ENCODE results near the gene TULP3. TPM values are rescaled to one million over a fixed set of nuclear protein-coding genes. Genes with fewer than 3 reads are reported as not detected.

TULP3 gene
- total RNA-seq, 1 experiment from 2014 or later: 11.7 TPM

GRCh38 chr12:2970744-2971143, 80.1 kb downstream of the TULP3 start:
- H3K79me2 ChIP-seq (ENCODE audit: low read length): no peaks in the 10 kb centered on the region
- no peak for DNase-seq
- H3K4me1 ChIP-seq (ENCODE audit: low read length): no peaks in the 10 kb centered on the region
- H4K20me1 ChIP-seq (ENCODE audit: insufficient read depth, low read depth, low read length): no peaks in the 10 kb centered on the region
- H3K27me3 ChIP-seq (ENCODE audit: low read length): no peaks in the 10 kb centered on the region
- no peak overlapping the region for H3K4me2 ChIP-seq (ENCODE audit: low read depth, low read length, poor library complexity, severe bottlenecking)
- no peak overlapping the region for H3K4me3 ChIP-seq (ENCODE audit: low read length)
- H2AFZ ChIP-seq (ENCODE audit: low read length): no peak overlapping the region
- no peaks in the 10 kb centered on the region for H3K9me2 ChIP-seq (replicated peaks; ENCODE audit: insufficient read depth, low read length)
- no peaks in the 10 kb centered on the region for H3K36me3 ChIP-seq (ENCODE audit: insufficient read depth, low read length)
- no peak overlapping the region for H3K27ac ChIP-seq (ENCODE audit: low read length)
- no peaks in the 10 kb centered on the region for H3K9me3 ChIP-seq (ENCODE audit: low read length)
- H3K9ac ChIP-seq (ENCODE audit: low read length): no peak overlapping the region

- Histone ChIP-seq H3K36me3 (ENCODE audit: insufficient read depth, low read length) (no peaks in the 10 kb centered on the region), H3K27ac (ENCODE audit: low read length) (no peak overlapping the region), H4K20me1 (ENCODE audit: insufficient read depth, low read depth, low read length) (no peaks in the 10 kb centered on the region), H2AFZ (ENCODE audit: low read length) (no peak overlapping the region), H3K27me3 (ENCODE audit: low read length) (no peaks in the 10 kb centered on the region), H3K79me2 (ENCODE audit: low read length) (no peaks in the 10 kb centered on the region), H3K4me1 (ENCODE audit: low read length) (no peaks in the 10 kb centered on the region; the same call in 1 of the 2 replicates), H3K4me3 (ENCODE audit: low read length) (no peak overlapping the region), H3K9ac (ENCODE audit: low read length) (no peak overlapping the region), H3K9me2 (replicated peaks; ENCODE audit: insufficient read depth, low read length) (no peaks in the 10 kb centered on the region), H3K9me3 (ENCODE audit: low read length) (no peaks in the 10 kb centered on the region), H3K4me2 (ENCODE audit: low read depth, low read length, poor library complexity, severe bottlenecking) (no peak overlapping the region)
- DNase-seq: no peak
Observed at GRCh38 chr12:2973566-2973965, 82.9 kb downstream of the TULP3 start.

GRCh38 chr12:2974560-2974971, 83.9 kb downstream of the TULP3 start:
- H3K27ac ChIP-seq (ENCODE audit: low read length): no peak overlapping the region
- no peak overlapping the region for H3K4me2 ChIP-seq (ENCODE audit: low read depth, low read length, poor library complexity, severe bottlenecking)
- H3K79me2 ChIP-seq (ENCODE audit: low read length): no peaks in the 10 kb centered on the region

GRCh38 chr12:2976581-2976996, 85.9 kb downstream of the TULP3 start:
- Histone ChIP-seq H3K9ac (ENCODE audit: low read length) (no peak overlapping the region), H3K27me3 (ENCODE audit: low read length) (no peaks in the 10 kb centered on the region), H3K27ac (ENCODE audit: low read length) (no peak overlapping the region), H3K36me3 (ENCODE audit: insufficient read depth, low read length) (no peaks in the 10 kb centered on the region), H4K20me1 (ENCODE audit: insufficient read depth, low read depth, low read length) (no peaks in the 10 kb centered on the region), H3K4me3 (ENCODE audit: low read length) (no peak overlapping the region), H3K4me1 (ENCODE audit: low read length) (no peaks in the 10 kb centered on the region; the same call in 1 of the 2 replicates), H3K9me2 (replicated peaks; ENCODE audit: insufficient read depth, low read length) (no peaks in the 10 kb centered on the region), H3K9me3 (ENCODE audit: low read length) (no peaks in the 10 kb centered on the region), H3K79me2 (ENCODE audit: low read length) (no peaks in the 10 kb centered on the region), H2AFZ (ENCODE audit: low read length) (no peak overlapping the region), H3K4me2 (ENCODE audit: low read depth, low read length, poor library complexity, severe bottlenecking) (no peak overlapping the region)
- no peak for DNase-seq

More at GRCh38 chr12:2974560-2974971, 83.9 kb downstream of the TULP3 start:
- Histone ChIP-seq H3K9me3 (ENCODE audit: low read length) (no peaks in the 10 kb centered on the region), H3K4me3 (ENCODE audit: low read length) (no peak overlapping the region), H3K9me2 (replicated peaks; ENCODE audit: insufficient read depth, low read length) (no peaks in the 10 kb centered on the region), H3K27me3 (ENCODE audit: low read length) (no peaks in the 10 kb centered on the region), H3K36me3 (ENCODE audit: insufficient read depth, low read length) (no peaks in the 10 kb centered on the region), H2AFZ (ENCODE audit: low read length) (no peak overlapping the region), H3K9ac (ENCODE audit: low read length) (no peak overlapping the region), H3K4me1 (ENCODE audit: low read length) (no peaks in the 10 kb centered on the region; the same call in 1 of the 2 replicates), H4K20me1 (ENCODE audit: insufficient read depth, low read depth, low read length) (no peaks in the 10 kb centered on the region)
- DNase-seq: no peak

- Histone ChIP-seq H3K4me2 (ENCODE audit: low read depth, low read length, poor library complexity, severe bottlenecking) (no peak overlapping the region), H3K36me3 (ENCODE audit: insufficient read depth, low read length) (no peaks in the 10 kb centered on the region), H3K9me3 (ENCODE audit: low read length) (no peaks in the 10 kb centered on the region), H3K9ac (ENCODE audit: low read length) (no peak overlapping the region), H3K27me3 (ENCODE audit: low read length) (no peaks in the 10 kb centered on the region), H3K79me2 (ENCODE audit: low read length) (no peaks in the 10 kb centered on the region), H3K27ac (ENCODE audit: low read length) (no peak overlapping the region), H2AFZ (ENCODE audit: low read length) (no peak overlapping the region), H3K9me2 (replicated peaks; ENCODE audit: insufficient read depth, low read length) (no peaks in the 10 kb centered on the region), H4K20me1 (ENCODE audit: insufficient read depth, low read depth, low read length) (no peaks in the 10 kb centered on the region), H3K4me1 (ENCODE audit: low read length) (no peaks in the 10 kb centered on the region; the same call in 1 of the 2 replicates), H3K4me3 (ENCODE audit: low read length) (no peak overlapping the region)
- no peak for DNase-seq
Observed at GRCh38 chr12:2977776-2978175, 87.1 kb downstream of the TULP3 start.

- Histone ChIP-seq H3K36me3 (ENCODE audit: insufficient read depth, low read length) (no peaks in the 10 kb centered on the region), H3K4me2 (ENCODE audit: low read depth, low read length, poor library complexity, severe bottlenecking) (no peak overlapping the region), H3K4me1 (ENCODE audit: low read length) (no peaks in the 10 kb centered on the region; the same call in 1 of the 2 replicates), H3K27ac (ENCODE audit: low read length) (no peak overlapping the region), H4K20me1 (ENCODE audit: insufficient read depth, low read depth, low read length) (no peaks in the 10 kb centered on the region), H2AFZ (ENCODE audit: low read length) (no peak overlapping the region), H3K9me2 (replicated peaks; ENCODE audit: insufficient read depth, low read length) (no peaks in the 10 kb centered on the region), H3K9me3 (ENCODE audit: low read length) (no peaks in the 10 kb centered on the region), H3K79me2 (ENCODE audit: low read length) (no peaks in the 10 kb centered on the region), H3K4me3 (ENCODE audit: low read length) (no peak overlapping the region), H3K9ac (ENCODE audit: low read length) (no peak overlapping the region), H3K27me3 (ENCODE audit: low read length) (no peaks in the 10 kb centered on the region)
- DNase-seq: no peak
Observed at GRCh38 chr12:2979806-2980205, 89.1 kb downstream of the TULP3 start.

GRCh38 chr12:2980630-2981029, 89.9 kb downstream of the TULP3 start:
- H3K36me3 ChIP-seq (ENCODE audit: insufficient read depth, low read length): no peaks in the 10 kb centered on the region
- no peak overlapping the region for H3K27ac ChIP-seq (ENCODE audit: low read length)
- no peak for DNase-seq
- no peaks in the 10 kb centered on the region for H4K20me1 ChIP-seq (ENCODE audit: insufficient read depth, low read depth, low read length)
- H3K4me1 ChIP-seq (ENCODE audit: low read length): no peaks in the 10 kb centered on the region; the same call in 1 of the 2 replicates
- H3K27me3 ChIP-seq (ENCODE audit: low read length): no peaks in the 10 kb centered on the region
- H3K9ac ChIP-seq (ENCODE audit: low read length): no peak overlapping the region
- H2AFZ ChIP-seq (ENCODE audit: low read length): no peak overlapping the region
- no peaks in the 10 kb centered on the region for H3K9me2 ChIP-seq (replicated peaks; ENCODE audit: insufficient read depth, low read length)
- no peak overlapping the region for H3K4me3 ChIP-seq (ENCODE audit: low read length)
- no peak overlapping the region for H3K4me2 ChIP-seq (ENCODE audit: low read depth, low read length, poor library complexity, severe bottlenecking)
- no peaks in the 10 kb centered on the region for H3K9me3 ChIP-seq (ENCODE audit: low read length)
- H3K79me2 ChIP-seq (ENCODE audit: low read length): no peaks in the 10 kb centered on the region

- H3K4me3 ChIP-seq (ENCODE audit: low read length): no peak overlapping the region
- H3K36me3 ChIP-seq (ENCODE audit: insufficient read depth, low read length): no peaks in the 10 kb centered on the region
Observed at GRCh38 chr12:2982361-2982760, 91.7 kb downstream of the TULP3 start.

GRCh38 chr12:2984249-2984648, 93.6 kb downstream of the TULP3 start:
- no peaks in the 10 kb centered on the region for H3K36me3 ChIP-seq (ENCODE audit: insufficient read depth, low read length)
- H3K4me2 ChIP-seq (ENCODE audit: low read depth, low read length, poor library complexity, severe bottlenecking): no peak overlapping the region
- H3K4me1 ChIP-seq (ENCODE audit: low read length): no peaks in the 10 kb centered on the region
- H2AFZ ChIP-seq (ENCODE audit: low read length): no peak overlapping the region
- no peak overlapping the region for H3K9ac ChIP-seq (ENCODE audit: low read length)
- no peak for DNase-seq
- no peaks in the 10 kb centered on the region for H4K20me1 ChIP-seq (ENCODE audit: insufficient read depth, low read depth, low read length)
- H3K9me2 ChIP-seq (replicated peaks; ENCODE audit: insufficient read depth, low read length): no peaks in the 10 kb centered on the region
- no peaks in the 10 kb centered on the region for H3K79me2 ChIP-seq (ENCODE audit: low read length)
- H3K9me3 ChIP-seq (ENCODE audit: low read length): no peaks in the 10 kb centered on the region
- no peak overlapping the region for H3K27ac ChIP-seq (ENCODE audit: low read length)
- H3K27me3 ChIP-seq (ENCODE audit: low read length): no peaks in the 10 kb centered on the region
- H3K4me3 ChIP-seq (ENCODE audit: low read length): no peak overlapping the region

More at GRCh38 chr12:2982361-2982760, 91.7 kb downstream of the TULP3 start:
- H3K27me3 ChIP-seq (ENCODE audit: low read length): no peaks in the 10 kb centered on the region
- no peak overlapping the region for H3K4me2 ChIP-seq (ENCODE audit: low read depth, low read length, poor library complexity, severe bottlenecking)
- H3K27ac ChIP-seq (ENCODE audit: low read length): no peak overlapping the region
- no peak overlapping the region for H2AFZ ChIP-seq (ENCODE audit: low read length)
- no peaks in the 10 kb centered on the region for H3K79me2 ChIP-seq (ENCODE audit: low read length)
- no peaks in the 10 kb centered on the region for H3K4me1 ChIP-seq (ENCODE audit: low read length)
- H3K9me2 ChIP-seq (replicated peaks; ENCODE audit: insufficient read depth, low read length): no peaks in the 10 kb centered on the region
- no peak overlapping the region for H3K9ac ChIP-seq (ENCODE audit: low read length)
- DNase-seq: no peak
- no peaks in the 10 kb centered on the region for H3K9me3 ChIP-seq (ENCODE audit: low read length)
- H4K20me1 ChIP-seq (ENCODE audit: insufficient read depth, low read depth, low read length): no peaks in the 10 kb centered on the region
